GM21447 (cell line): ENCODE results near the gene TRRAP.
"Not testable (repeated sequence)": the region's sequence is repeated elsewhere in the genome, so short reads cannot be mapped to it uniquely, and the experiment has no call there.

ENCODE experiments used
- ATAC-seq: cut with Tn5 transposase; IDR thresholded peaks from one replicate; pipeline ENCODE4 v1.9.1; 2021; ENCODE audit not compliant: unreplicated experiment

TRRAP gene

GRCh38 chr7:98866351-98866750, 12.0 kb upstream of the TRRAP start:
- ATAC-seq: no peak

DNA sequence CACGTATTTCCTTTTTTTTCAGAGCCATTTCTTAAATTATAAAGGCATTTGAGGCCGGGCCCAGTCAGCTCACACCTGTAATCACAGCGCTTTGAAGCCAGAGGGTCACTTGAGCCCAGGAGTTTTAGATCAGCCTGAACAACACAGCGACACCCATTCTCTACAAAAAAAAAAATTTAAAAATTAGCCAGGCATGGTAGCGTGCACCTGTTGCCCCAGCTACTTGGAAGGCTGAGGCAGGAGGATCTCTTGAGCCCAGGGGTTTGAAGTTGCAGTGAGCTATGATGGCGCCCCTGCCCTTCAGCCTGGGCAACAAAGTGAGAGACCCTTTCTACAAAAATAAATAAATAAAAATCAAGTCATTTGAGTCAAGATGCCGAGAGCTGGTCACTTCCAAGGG, 11.6 kb upstream of the TRRAP start:
- no peak for ATAC-seq

DNA sequence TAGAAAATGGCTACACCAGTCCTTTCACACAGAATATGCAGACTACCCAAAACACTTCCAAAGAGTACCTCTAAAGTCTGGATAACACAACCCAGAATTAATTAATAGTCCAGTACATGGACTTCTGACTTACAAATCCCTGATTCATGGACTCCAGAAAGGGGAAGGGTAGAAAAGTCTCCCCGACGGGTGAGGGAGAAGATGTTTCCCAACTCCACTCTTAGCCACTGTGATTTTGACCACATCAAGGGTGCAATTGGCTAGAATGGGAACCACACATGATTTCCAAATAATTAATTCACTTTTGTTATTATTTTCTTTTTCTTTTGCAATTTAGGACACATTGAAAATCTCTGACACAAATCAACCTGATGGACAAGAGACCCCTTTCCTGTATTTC, 9.9 kb upstream of the TRRAP start:
- ATAC-seq: no peak

DNA sequence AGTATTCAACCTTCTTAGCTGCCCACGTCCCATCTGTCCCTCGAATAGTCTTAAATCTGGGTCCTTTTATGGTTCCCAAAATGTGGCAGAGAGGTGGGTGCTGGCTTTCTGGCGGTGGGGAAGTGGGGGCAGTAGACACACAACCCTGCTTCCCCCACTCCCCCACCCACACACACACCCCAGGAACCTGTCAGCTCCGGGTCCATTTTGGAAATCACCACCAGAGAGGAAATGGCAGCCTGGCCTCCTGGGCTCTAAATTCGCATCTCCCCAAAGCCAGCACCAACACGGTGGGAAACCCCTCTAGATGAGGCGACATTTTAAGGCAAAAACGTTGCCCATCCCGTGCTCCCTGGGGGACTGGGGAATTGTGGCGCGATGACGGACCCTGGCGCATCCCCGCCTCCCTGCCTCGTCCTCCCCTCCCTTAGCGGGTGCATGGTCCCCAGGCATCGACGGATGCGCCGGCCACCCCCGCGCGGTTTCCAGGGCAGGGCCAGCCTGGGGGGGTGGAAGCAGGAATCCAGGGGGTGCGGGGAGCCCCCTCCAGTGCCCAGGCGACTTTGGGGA, 9.2 kb upstream of the TRRAP start:
- ATAC-seq: no peak

DNA sequence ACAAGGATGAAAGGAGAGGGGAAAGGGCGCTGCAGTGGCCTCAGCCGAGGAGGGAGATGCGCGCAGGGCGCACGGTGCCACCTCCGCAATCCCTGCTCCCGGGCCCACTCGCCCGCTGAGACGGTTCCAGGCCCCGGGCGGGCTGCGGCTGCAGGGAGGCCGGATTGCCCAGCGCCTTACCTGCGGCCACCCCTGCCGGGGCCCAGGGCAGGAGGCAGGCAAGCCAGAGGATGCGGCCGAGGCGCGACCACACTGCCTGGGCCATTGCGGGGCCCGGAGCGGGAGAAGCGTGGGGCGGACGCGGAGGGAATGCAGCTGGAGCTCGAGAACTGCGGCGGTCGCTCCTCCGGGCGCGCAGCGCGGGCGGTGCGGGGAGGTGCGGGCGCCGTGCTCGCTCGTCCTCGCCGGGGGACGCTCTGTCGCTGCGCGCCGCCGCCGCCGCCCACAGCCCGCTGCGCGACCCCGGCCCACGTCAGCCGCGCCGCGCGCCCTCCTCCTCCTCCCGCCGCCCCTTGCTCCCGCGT, 8.7 kb upstream of the TRRAP start, which contains the start of gene TMEM130:
Gene TMEM130, minus strand, starts transcription at position 418 of the 524 bp plus-strand sequence. Its CDS starts 153 bp downstream, at position 265.
- ATAC-seq: no peak

GRCh38 chr7:98870121-98870651, 8.1 kb upstream of the TRRAP start:
- ATAC-seq: peak; percentile 87

- no peak for ATAC-seq
Measured at GRCh38 chr7:98870807-98871491, 7.4 kb upstream of the TRRAP start.

- ATAC-seq: no peak
Measured at GRCh38 chr7:98872328-98872924, 5.9 kb upstream of the TRRAP start.

DNA sequence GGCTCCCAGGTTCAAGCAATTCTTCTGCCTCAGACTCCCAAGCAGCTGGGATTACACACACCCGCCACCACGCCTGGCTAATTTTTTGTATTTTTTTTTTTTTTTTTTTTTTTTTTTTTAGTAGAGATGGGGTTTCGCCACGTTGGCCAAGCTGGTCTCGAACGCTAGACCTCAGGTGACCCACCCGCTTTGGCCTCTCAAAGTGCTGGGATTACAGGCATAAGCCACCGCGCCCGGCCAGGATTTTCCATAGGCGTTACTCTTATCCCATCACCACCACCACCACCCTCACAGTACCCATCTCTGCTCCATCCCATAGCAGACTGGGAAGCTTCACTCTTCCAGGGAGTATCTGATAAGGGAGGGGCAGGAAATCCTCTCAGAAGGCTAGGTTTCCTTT, 4.7 kb upstream of the TRRAP start:
- not testable (repeated sequence) for ATAC-seq

GRCh38 chr7:98874942-98875341, 3.4 kb upstream of the TRRAP start:
- no peak for ATAC-seq

GRCh38 chr7:98875501-98875900, 2.8 kb upstream of the TRRAP start:
- ATAC-seq: no peak

- ATAC-seq: no peak
Measured at GRCh38 chr7:98877146-98877545, 1.2 kb upstream of the TRRAP start.

DNA sequence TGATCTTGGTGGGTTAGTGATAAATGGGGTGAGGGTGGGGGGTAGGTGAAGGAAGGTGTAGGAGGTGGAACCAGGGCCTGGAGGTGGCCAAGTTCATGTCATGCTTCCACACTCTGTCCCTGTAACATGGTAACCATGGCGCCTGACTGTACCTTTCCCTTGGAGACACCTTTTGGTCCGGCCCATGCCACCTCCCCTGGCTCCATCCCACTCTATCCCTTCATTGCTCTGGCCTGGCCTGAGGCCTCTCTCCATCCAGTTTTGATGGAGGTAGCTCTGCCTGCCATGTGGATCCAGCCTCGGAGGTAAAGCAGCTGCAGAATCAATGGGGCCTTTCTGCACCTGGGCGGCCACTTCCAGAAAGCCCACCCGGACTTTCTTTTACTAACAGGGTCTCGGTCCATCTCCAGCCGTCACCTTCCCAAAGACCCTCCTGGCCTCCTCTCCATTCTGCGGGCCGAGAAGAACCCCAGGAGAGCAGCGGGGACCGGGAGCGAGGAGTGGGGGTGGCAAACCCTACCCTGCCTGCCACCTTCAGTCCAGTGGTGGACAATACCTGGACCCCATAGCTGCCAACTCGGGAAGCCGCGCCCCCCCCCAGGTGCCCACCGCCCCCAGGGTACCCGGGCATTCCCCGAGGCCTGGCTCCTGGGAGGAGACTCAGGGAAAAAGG, 504 bp upstream of the TRRAP start:
- no peak for ATAC-seq

DNA sequence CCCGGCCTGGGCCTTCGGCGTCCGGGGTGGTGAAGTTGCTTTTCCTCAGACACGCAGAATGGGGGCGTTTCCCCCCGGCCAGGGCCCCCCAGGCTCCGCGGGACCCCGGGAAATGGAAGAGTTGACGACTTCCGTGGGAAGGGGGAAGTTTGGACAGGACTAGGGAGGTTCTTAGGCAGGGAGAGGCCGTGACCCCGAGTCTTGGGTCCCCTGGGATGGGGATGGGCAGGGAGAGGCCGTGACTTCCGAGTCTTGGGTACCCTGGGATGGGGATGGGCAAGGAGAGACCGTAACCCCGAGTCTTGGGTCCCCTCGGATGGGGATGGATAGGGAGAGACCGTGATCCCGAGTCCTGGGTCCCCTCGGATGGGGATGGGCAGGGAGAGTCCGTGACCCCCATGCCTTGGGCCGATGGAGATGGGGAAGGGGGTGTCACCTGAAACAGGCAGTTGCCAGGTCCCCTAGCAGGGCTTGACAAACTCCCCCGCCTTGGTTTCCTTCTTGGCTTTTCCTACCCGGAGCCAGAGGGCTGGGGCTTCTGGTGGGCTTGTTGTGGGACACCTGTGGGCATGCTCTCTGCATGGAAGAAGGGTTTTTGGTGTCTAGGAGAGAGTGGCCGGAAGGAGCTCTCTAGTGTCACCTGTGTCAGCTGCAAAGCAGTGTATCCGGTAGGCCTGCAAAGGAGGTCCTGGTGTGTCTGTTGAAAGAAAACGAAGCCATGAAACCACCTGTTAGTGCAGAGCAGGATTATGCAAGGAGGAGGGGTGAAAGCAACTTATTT, 1.1 kb downstream of the TRRAP start:
- peak; percentile 83 for ATAC-seq

DNA sequence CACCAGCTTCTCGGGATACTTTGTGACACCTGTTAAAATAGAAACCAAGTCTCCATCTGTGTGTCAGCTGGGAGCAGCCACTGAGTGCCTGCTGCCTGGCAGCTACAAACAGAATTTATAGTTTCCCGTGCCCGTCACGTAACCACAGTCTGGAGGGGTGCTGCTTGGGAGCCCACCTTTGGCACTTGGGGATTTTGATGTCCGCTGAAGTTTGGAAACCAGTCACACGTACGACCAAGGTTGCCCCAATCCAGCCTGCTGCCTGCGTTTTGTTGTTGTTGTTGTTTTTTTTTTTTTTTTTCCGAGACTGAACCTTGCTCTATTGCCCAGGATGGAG, 1.6 kb downstream of the TRRAP start:
- no peak for ATAC-seq

DNA sequence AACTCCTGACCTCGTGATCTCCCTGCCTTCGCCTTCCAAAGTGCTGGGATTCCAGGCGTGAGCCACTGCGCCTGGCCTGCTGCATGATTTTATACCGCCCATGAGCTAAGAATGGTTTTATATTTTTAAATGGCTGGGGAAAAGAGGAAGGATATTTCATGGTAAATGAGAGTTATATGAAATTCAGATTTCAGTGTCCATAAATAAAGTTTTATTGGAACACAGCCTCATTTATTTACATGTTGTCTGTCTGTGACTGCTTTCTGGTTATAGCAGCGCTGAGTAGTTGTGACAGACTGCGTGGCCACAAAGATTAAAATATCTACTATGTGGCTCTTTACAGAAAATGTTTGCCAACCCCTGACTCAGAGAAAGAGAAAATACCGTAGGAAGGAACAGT, 2.2 kb downstream of the TRRAP start:
- no peak for ATAC-seq

DNA sequence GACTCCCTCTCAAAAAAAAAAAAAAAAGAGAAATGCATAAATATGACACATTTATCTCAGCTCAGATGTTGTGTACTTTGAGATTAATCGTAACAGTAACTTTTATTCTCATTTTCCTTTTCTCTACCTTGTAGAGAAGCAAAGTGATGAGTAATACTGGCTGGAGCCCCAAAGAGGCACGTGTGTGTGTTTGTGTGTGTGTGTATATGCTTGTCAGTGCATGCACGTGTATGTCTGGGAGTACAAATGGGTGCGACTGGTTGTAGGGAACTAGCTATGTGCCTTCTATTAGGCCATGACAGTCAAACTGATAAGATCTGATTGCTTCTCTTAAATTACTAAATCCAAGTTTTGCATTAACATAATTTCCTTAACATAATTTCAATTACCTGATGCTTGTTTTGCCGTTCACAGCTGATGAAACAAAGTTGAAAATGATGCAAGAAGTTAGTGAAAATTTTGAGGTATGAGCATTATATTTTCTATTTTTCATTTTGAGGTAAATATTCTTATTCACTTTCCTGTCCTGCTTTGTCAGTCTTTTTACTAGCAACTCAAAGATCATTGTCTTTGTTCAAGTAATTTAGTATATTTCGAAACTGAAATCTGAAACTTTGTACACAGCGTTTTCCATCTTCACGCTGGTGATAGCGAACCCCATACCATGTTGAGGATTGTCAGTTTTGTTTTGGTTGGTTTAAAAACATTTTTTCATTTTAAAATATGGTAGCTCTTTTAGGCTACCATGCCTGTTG, 3.4 kb downstream of the TRRAP start:
- no peak for ATAC-seq

DNA sequence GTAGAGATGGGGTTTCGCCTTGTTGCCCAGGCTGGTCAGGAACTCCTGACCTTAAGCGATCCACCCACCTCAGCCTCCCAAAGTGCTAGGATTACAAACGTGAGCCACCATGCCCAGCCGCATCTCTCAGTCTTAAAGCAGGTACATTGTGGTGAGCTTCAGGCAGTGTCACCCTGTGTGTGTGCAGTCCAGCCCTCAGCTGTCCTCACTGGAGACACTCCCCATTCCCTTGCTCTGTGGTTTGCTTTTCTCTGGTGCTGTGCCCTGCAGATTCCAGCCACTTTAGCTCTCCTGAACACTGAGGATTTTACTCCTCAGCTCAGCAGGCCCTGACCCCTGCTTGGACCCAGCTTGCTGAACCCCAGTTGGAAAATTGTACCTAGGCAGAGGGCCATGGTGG, 6.1 kb downstream of the TRRAP start:
- ATAC-seq: no peak

DNA sequence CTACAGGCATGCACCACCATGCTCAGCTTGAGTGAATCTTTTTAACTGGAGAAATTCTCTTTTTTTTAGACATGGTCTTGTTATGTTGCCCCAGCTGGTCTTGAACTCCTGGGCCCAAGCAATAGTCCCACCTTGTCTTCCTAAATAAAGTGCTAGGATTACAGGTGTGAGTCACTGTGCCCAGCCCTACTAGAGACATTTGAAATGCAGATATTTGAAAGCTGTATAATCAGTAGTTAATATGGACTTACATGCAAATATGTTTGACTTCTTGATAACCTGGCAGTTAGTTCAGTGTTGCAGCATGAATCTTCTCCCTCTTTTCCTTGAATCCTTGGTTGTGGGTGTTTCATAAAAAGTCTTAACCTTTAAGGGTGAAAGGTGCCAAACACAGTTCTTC, 8.7 kb downstream of the TRRAP start:
- ATAC-seq: no peak

DNA sequence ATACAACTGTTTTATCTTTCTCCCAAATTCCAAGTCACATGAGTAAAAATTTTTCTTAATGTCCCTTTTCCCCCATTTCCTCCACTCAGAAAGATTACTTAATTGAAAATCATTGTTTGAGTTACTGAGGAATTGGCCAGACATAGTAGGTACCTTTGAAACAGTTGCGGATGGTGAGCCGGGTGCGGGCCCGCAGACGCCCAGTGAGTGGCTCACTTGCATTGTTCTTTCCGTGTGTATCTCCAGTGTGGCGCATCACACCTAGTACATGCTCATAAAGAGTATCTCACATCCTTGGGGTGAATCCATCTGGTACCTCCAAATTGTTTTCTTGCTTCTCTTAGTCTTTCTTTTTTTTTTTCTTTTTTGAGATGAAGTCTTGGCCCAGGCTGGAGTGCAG, 14.3 kb downstream of the TRRAP start:
- no peak for ATAC-seq
